ENCODE measurements around the gene TNFSF4.
"Not testable (repeated sequence)": the region's sequence is repeated elsewhere in the genome, so short reads cannot be mapped to it uniquely, and the experiment has no call there.

Gene TNFSF4

GRCh38 chr1:173162601-173163000 lies 44.5 kb downstream of the TNFSF4 start:
- no peak for DNase-seq (ENCODE audit: low spot score)

GRCh38 chr1:173161510-173162221 lies 45.5 kb downstream of the TNFSF4 start:
- DNase-seq (ENCODE audit: low spot score): no peak

GRCh38 chr1:173153964-173154363 lies 53.2 kb downstream of the TNFSF4 start:
- not testable (repeated sequence) for DNase-seq (ENCODE audit: low spot score)

- no peak for DNase-seq (ENCODE audit: low spot score)
Observed at GRCh38 chr1:173153503-173153902, 53.6 kb downstream of the TNFSF4 start.

GRCh38 chr1:173152598-173152997 lies 54.5 kb downstream of the TNFSF4 start:
- no peak for DNase-seq (ENCODE audit: low spot score)

GRCh38 chr1:173150795-173151194 lies 56.3 kb downstream of the TNFSF4 start:
- DNase-seq (ENCODE audit: low spot score): no peak

- DNase-seq (ENCODE audit: low spot score): no peak
Observed at GRCh38 chr1:173149887-173150286, 57.2 kb downstream of the TNFSF4 start.

GRCh38 chr1:173148971-173149370 lies 58.2 kb downstream of the TNFSF4 start:
- no peak for DNase-seq (ENCODE audit: low spot score)

GRCh38 chr1:173148545-173148944 lies 58.6 kb downstream of the TNFSF4 start:
- DNase-seq (ENCODE audit: low spot score): no peak

GRCh38 chr1:173140733-173141132 lies 66.4 kb downstream of the TNFSF4 start:
- DNase-seq (ENCODE audit: low spot score): no peak

GRCh38 chr1:173139706-173140105 lies 67.4 kb downstream of the TNFSF4 start:
- no peak for DNase-seq (ENCODE audit: low spot score)

GRCh38 chr1:173137107-173137706 lies 69.9 kb downstream of the TNFSF4 start:
- DNase-seq (ENCODE audit: low spot score): no peak

GRCh38 chr1:173134800-173135199 lies 72.3 kb downstream of the TNFSF4 start:
- DNase-seq (ENCODE audit: low spot score): no peak

GRCh38 chr1:173134029-173134428 lies 73.1 kb downstream of the TNFSF4 start:
- no peak for DNase-seq (ENCODE audit: low spot score)
